Tibial nerve (tissue), 4 donors: Measurements from ENCODE around the gene FOXP4.

Experiments used
- EP300 ChIP-seq, 2 donors: sonication (generic); formaldehyde crosslinking; IDR thresholded peaks; one replicate each; pipeline ENCODE4 v1.6.1; 2017; ENCODE audit warnings: antibody characterized with exemption in 2 of 2, mild to moderate bottlenecking in 1 of 2
- TF ChIP-seq, protein P1 (sequence below), 5 experiments: fragments of 200-600 bp in 3 of 5; fragments of 450-650 bp in 2 of 5; sonication (generic) in 3 of 5; IDR thresholded peaks; one replicate each; pipeline ENCODE4 v1.5.1; 2016 to 2019; ENCODE audit warnings: antibody characterized with exemption in 5 of 5, mild to moderate bottlenecking in 3 of 5, moderate library complexity in 2 of 5

DNA sequence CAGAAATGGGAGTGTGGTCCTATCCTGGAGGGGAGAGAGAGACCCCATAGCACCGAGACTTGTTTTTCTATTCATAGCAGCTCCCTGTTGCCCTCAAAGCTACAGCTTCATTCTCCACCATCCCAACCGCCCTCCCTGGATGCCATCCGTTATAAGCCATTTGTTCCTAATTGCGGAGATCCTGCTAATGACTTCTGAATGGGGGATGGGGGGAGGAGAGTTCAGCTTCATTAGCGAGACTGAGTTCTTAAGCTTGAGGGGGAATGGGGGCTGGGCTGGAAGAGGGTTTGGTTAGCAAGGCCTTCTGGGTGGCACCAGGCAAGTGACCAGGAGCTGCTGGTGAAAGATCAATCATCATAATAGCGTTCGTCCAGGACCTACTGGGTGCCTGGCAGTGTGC is 27.1 kb downstream of the FOXP4 start:
- TF ChIP-seq, protein P1, sequence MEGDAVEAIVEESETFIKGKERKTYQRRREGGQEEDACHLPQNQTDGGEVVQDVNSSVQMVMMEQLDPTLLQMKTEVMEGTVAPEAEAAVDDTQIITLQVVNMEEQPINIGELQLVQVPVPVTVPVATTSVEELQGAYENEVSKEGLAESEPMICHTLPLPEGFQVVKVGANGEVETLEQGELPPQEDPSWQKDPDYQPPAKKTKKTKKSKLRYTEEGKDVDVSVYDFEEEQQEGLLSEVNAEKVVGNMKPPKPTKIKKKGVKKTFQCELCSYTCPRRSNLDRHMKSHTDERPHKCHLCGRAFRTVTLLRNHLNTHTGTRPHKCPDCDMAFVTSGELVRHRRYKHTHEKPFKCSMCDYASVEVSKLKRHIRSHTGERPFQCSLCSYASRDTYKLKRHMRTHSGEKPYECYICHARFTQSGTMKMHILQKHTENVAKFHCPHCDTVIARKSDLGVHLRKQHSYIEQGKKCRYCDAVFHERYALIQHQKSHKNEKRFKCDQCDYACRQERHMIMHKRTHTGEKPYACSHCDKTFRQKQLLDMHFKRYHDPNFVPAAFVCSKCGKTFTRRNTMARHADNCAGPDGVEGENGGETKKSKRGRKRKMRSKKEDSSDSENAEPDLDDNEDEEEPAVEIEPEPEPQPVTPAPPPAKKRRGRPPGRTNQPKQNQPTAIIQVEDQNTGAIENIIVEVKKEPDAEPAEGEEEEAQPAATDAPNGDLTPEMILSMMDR (IDR thresholded peaks at IDR 0.05): no peak
- TF ChIP-seq EP300 (IDR thresholded peaks at IDR 0.05): no peak
